Measurements from ENCODE around the gene PRICKLE2.

Gene PRICKLE2

GRCh38 chr3:64152676-64153466, 72.4 kb downstream of the PRICKLE2 start:
- no peak for DNase-seq

- DNase-seq, result no peak
Observed at GRCh38 chr3:64152086-64152485, 73.2 kb downstream of the PRICKLE2 start.

- DNase-seq, result no peak
Observed at GRCh38 chr3:64151342-64151871, 73.9 kb downstream of the PRICKLE2 start.

GRCh38 chr3:64150623-64151207, 74.6 kb downstream of the PRICKLE2 start:
- peak; percentile 46 for DNase-seq

GRCh38 chr3:64149886-64150285, 75.4 kb downstream of the PRICKLE2 start:
- no peak for DNase-seq

- DNase-seq, result no peak
Observed at GRCh38 chr3:64148955-64149653, 76.2 kb downstream of the PRICKLE2 start.

GRCh38 chr3:64147211-64147610, 78.1 kb downstream of the PRICKLE2 start:
- DNase-seq, result no peak

- no peak for DNase-seq
Observed at GRCh38 chr3:64145438-64145837, 79.8 kb downstream of the PRICKLE2 start.

GRCh38 chr3:64144241-64144900, 80.9 kb downstream of the PRICKLE2 start:
- DNase-seq, result no peak

- DNase-seq, result peak; percentile 63
Observed at GRCh38 chr3:64143409-64144130, 81.7 kb downstream of the PRICKLE2 start.

GRCh38 chr3:64141476-64141875, 83.8 kb downstream of the PRICKLE2 start:
- DNase-seq, result no peak

GRCh38 chr3:64140651-64141050, 84.6 kb downstream of the PRICKLE2 start:
- no peak for DNase-seq

- no peak for DNase-seq
Observed at GRCh38 chr3:64138656-64139375, 86.5 kb downstream of the PRICKLE2 start.

- no peak for DNase-seq
Observed at GRCh38 chr3:64138046-64138445, 87.2 kb downstream of the PRICKLE2 start.

GRCh38 chr3:64134882-64135281, 90.4 kb downstream of the PRICKLE2 start:
- DNase-seq, result no peak

GRCh38 chr3:64133987-64134386, 91.3 kb downstream of the PRICKLE2 start:
- no peak for DNase-seq

- no peak for DNase-seq
Observed at GRCh38 chr3:64133272-64133671, 92.0 kb downstream of the PRICKLE2 start.

GRCh38 chr3:64131725-64132469, 93.4 kb downstream of the PRICKLE2 start:
- DNase-seq, result no peak

- DNase-seq, result no peak
Observed at GRCh38 chr3:64130436-64130835, 94.8 kb downstream of the PRICKLE2 start.

- DNase-seq, result no peak
Observed at GRCh38 chr3:64129581-64129980, 95.7 kb downstream of the PRICKLE2 start.

GRCh38 chr3:64129106-64129505, 96.2 kb downstream of the PRICKLE2 start:
- no peak for DNase-seq
